ENCODE results near the gene GTF3C1.

DNA sequence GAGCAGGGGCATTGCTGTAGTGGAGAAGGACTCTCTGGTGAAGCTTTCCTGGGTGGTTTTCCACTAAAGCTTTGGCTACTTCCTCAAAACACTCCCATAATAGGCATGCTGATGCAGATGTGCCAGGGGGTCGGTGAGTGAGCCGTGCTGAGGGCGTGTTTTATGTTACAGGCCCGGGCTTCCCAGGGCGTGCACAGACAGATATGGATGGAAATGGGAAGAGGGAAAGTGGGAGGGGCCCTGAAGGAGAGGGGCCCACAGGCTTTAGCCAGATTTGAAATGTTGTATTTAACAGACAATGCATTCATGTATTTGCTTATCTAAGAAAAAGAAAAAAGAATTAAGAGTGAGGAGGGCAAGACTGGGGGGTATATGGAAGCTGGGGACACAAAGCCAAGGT is 91.5 kb downstream of the GTF3C1 start:
- TF ChIP-seq MYC (IDR thresholded peaks at IDR 0.05; ENCODE audit: low read depth, low read length), result no peak
- TF ChIP-seq, protein P1, sequence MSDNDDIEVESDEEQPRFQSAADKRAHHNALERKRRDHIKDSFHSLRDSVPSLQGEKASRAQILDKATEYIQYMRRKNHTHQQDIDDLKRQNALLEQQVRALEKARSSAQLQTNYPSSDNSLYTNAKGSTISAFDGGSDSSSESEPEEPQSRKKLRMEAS (IDR thresholded peaks at IDR 0.05; ENCODE audit: low read depth, low read length), result no peak
- TF ChIP-seq, protein P2, sequence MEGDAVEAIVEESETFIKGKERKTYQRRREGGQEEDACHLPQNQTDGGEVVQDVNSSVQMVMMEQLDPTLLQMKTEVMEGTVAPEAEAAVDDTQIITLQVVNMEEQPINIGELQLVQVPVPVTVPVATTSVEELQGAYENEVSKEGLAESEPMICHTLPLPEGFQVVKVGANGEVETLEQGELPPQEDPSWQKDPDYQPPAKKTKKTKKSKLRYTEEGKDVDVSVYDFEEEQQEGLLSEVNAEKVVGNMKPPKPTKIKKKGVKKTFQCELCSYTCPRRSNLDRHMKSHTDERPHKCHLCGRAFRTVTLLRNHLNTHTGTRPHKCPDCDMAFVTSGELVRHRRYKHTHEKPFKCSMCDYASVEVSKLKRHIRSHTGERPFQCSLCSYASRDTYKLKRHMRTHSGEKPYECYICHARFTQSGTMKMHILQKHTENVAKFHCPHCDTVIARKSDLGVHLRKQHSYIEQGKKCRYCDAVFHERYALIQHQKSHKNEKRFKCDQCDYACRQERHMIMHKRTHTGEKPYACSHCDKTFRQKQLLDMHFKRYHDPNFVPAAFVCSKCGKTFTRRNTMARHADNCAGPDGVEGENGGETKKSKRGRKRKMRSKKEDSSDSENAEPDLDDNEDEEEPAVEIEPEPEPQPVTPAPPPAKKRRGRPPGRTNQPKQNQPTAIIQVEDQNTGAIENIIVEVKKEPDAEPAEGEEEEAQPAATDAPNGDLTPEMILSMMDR (IDR thresholded peaks at IDR 0.05; ENCODE audit: low read depth, low read length), result no peak
- TF ChIP-seq POLR2A (IDR thresholded peaks at IDR 0.05; ENCODE audit: extremely low read depth, insufficient read length), result no peak

Data from NB4 (cell line).